Activated T-cell treated with anti-CD3 and anti-CD28 coated beads, Interleukin-2, amount 50 U/mL, for 1 hour (primary cell): Measurements from ENCODE around the gene ITPKC.
A peak's percentile ranks its signal among the peaks of the same experiment; 100 is the strongest.

Experiments used
- DNase-seq: peaks from one replicate; pipeline ENCODE4 v3.0.0-alpha.2; 2020

ITPKC gene

GRCh38 chr19:40716482-40717324 lies at the start of gene ITPKC, which contains the start of gene COQ8B:
TSS of gene ITPKC (plus strand) at chr19:40717112. CDS start at chr19:40717136, 24 bp downstream.
TSS of gene COQ8B (minus strand) at chr19:40716886. CDS start at chr19:40714632, 2,254 bp downstream.
- DNase-seq = peak; percentile 100

- no peak for DNase-seq
Measured at GRCh38 chr19:40667602-40668001, 49.3 kb upstream of the ITPKC start.

DNA sequence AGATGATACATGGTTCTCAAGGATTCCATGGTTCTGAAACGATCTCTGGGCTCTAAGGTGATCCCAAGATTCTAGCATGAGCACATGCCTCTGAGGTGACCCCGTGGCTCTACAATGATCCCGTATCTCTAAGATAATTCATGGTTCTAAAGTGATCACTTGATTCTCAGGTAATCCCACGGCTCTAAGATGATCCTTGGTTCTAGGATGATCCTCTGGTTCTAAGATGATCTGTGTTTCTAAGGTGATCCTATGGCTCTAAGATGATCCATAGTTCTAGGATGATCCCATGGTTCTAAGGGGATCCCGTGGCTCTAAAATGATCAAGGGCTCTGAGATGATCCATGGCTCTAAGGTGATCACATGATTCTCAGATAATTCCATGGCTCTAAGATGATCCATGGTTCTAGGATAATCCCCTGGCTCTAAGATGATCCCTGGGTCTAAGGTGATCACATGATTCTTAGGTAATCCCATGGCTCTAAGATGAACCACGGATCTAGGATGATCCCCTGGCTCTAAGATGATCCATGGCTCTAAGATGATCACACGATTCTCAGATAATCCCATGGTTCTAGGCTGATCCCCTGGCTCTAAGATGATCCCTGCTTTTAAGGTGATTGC lies 47.8 kb upstream of the ITPKC start:
- no peak for DNase-seq

- no peak for DNase-seq
Measured at GRCh38 chr19:40671404-40671803, 45.5 kb upstream of the ITPKC start.

- DNase-seq = no peak
Measured at GRCh38 chr19:40672038-40672437, 44.9 kb upstream of the ITPKC start.

- DNase-seq = no peak
Measured at GRCh38 chr19:40672573-40673299, 44.2 kb upstream of the ITPKC start.

- no peak for DNase-seq
Measured at GRCh38 chr19:40673397-40673796, 43.5 kb upstream of the ITPKC start.

DNA sequence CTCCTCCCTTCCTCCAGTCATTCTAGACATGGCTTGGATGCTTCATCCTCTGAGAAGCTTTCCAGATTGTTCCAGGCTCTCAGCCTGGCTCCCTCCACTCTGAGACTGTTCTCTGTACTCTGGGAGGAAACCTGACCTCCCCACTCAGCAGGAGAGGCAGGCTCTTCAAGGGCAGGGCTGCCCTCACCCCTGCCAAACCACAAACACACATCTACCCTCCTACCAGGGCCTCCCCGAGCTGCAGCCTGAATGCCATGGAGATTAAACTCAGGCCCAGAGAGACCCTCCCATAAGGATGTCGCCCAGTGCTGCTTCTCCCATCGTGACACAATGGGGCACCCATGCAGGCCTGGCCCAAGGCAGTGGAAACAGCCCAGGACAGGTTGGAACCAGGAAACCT lies 42.6 kb upstream of the ITPKC start:
- DNase-seq = no peak

GRCh38 chr19:40677156-40677555 lies 39.8 kb upstream of the ITPKC start:
- DNase-seq = no peak

GRCh38 chr19:40681039-40681438 lies 35.9 kb upstream of the ITPKC start:
- no peak for DNase-seq

DNA sequence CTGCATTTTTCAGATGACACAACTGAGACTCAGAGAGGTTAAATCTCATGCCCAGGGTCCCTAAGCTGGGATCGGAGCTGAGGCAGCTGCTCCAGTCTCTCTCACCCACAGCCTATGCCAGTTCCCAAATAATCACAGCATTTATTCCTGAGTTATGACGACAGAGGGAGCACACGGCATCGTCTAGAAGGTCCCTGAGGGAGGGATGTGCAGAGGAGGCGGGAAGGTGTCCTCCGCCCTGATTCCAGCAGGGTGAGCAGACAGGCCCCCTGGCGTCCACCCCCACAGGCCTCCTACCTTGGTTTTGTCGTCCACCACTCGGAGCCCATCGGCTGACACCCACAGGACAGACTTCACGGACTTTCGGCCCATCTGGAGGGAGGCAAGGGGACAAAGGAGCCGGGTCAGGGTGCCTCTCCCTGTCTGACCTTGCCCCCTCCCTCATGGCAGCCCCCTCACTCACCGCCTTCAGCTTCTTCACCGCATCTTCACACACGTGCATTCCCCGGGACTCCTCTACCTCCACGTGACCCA lies 34.4 kb upstream of the ITPKC start:
- no peak for DNase-seq

GRCh38 chr19:40683437-40683836 lies 33.5 kb upstream of the ITPKC start:
- no peak for DNase-seq

DNA sequence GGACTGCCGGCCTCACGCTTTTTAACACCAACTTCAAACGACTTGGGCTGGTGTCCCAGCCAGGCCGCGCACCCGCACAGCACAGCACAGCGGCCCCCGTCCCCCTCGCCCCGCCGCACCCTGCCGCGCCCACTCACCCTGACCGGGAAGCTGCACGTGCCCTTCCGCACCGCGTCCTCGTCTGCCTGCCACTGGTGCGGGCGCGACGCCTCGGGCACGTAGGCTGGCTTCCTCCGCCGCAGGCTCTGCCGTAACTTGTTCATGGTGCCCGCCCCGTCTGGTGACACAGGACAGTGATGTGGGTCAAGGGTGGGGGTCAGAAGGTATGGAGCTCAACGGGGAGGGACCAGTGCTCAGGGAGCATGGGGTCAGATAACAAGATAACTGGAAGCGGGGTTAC lies 32.6 kb upstream of the ITPKC start:
- no peak for DNase-seq

DNA sequence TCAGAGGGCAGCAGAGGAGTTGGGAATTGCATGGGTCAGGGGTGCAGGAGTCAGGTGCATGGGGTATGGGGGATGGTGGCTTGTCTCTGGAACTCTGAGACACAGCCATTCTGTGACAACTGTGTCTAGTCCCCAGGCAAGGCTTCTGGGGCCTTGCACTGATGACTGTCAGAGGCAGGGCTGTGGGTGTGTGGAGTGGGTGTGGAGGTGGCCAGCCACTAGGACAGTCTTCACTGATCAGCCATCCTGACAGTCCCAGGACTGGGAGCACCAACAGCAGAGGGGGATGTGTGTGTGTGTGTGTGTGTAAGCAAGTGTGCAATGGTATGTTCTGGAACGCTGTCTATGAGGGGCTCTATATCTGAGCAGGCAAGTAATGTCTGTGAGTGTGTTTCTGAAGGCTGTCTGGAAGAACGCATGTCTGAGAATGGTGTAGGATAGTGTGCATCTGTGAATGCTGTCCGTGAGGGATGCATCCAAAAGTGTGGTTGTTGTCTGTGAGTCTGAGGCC lies 31.8 kb upstream of the ITPKC start:
- DNase-seq = no peak

- no peak for DNase-seq
Measured at GRCh38 chr19:40685563-40685962, 31.3 kb upstream of the ITPKC start.

- DNase-seq = no peak
Measured at GRCh38 chr19:40686882-40687524, 29.9 kb upstream of the ITPKC start.

- DNase-seq = no peak
Measured at GRCh38 chr19:40687525-40688016, 29.3 kb upstream of the ITPKC start.

DNA sequence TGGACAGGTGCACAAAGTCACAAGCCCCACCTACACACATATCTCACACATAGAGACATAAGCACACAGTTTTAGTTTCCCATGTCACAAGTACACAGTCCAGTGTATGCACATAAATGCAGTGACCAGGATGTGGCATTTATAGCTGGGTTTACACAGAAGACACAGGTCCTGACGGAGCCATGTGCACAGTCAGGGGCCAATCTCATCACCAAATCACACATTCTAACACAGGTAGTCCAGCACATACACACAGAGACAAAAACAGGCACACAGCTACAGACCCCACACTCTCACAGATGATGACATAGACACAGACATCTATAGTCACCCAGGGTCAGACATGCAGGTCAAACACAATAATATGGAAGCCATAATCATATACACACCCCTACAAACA lies 28.6 kb upstream of the ITPKC start:
- no peak for DNase-seq

GRCh38 chr19:40688987-40689338 lies 27.9 kb upstream of the ITPKC start:
- DNase-seq = no peak

DNA sequence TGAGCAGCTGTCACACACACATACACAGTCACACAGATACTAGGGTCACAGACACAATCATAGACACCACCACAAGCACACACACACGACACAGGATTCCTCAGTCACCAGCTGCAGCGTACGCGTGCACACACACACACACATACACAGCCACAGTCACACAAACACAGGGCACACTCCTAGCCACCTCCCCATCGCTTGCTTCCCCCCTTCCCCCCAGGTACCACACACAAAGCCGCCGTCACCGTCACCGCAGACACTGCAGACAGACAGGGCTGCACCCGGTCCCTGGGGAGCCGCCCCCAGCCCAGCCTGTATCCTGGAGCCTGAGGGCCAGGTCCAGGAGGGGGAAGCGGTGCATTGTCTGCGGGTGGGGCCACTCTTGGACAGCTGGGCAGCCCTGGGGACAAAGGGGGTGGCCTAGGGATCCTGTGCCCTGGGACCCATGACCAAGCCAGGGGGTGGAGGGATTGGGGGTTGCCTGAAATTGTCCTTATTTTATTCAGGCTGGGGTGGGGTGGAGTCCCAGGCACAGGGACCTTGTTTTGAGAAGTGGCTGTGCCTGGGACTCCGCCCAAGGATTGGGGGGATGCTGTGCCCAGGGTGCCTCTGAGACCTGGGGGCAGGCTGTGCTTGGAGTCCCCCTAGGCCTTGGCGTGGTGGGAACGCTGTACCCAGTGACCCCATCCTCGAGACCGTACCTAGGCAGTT lies 27.4 kb upstream of the ITPKC start:
- DNase-seq = peak; percentile 31

GRCh38 chr19:40690050-40690692 lies 26.7 kb upstream of the ITPKC start, which contains the start of gene NUMBL:
TSS of gene NUMBL (minus strand) at chr19:40690651. CDS start at chr19:40690483, 168 bp downstream.
- no peak for DNase-seq
